Immature natural killer cell (primary cell): ENCODE measurements around the gene FANCC. TPM values are rescaled to one million over a fixed set of nuclear protein-coding genes. Genes with fewer than 3 reads are reported as not detected.

Source experiments
- DNase-seq, 3 donors: peaks; one replicate each; pipeline ENCODE4 v3.0.0; 2022; ENCODE audit warnings: mixed read lengths in 1 of 3
- H3K27ac Mint-ChIP-seq, 6 donors: one replicate each; pipeline ENCODE4 v1.8.0; 2020; ENCODE audit warnings: mixed read lengths in 6 of 6, mild to moderate bottlenecking in 5 of 6, inconsistent platforms in 4 of 6, moderate library complexity in 3 of 6
- H3K27me3 Mint-ChIP-seq, 3 donors: one replicate each; pipeline ENCODE4 v1.8.0; 2020 to 2021; ENCODE audit warnings: low read depth in 3 of 3, mild to moderate bottlenecking in 3 of 3, mixed read lengths in 3 of 3, moderate library complexity in 3 of 3, inconsistent platforms in 1 of 3
- H3K36me3 Mint-ChIP-seq, 3 donors: one replicate each; pipeline ENCODE4 v1.8.0; 2020; ENCODE audit warnings: mixed read lengths in 3 of 3, inconsistent platforms in 2 of 3, mild to moderate bottlenecking in 2 of 3
- H3K4me1 Mint-ChIP-seq, 2 donors: one replicate each; pipeline ENCODE4 v1.8.0; 2020; ENCODE audit warnings: inconsistent platforms in 2 of 2, mild to moderate bottlenecking in 2 of 2, mixed read lengths in 2 of 2, moderate library complexity in 1 of 2
- H3K4me3 Mint-ChIP-seq, 5 donors: one replicate each; pipeline ENCODE4 v1.8.0; 2020; ENCODE audit warnings: mild to moderate bottlenecking in 5 of 5, mixed read lengths in 5 of 5, inconsistent platforms in 3 of 5, moderate library complexity in 3 of 5
- H3K9me3 Mint-ChIP-seq, 6 donors: one replicate each; pipeline ENCODE4 v1.8.0; 2020; ENCODE audit warnings: mild to moderate bottlenecking in 6 of 6, mixed read lengths in 6 of 6, inconsistent platforms in 4 of 6, moderate library complexity in 3 of 6
- polyA plus RNA-seq, 3 donors: library from polyadenylated mRNA; unstranded; fragments of 300-500 nt; fragmentation: Illumina TruSeq; gene quantifications; one replicate each; pipeline ENCODE4 v1.2.3, GENCODE V29; 2021

Gene FANCC
- polyA plus RNA-seq, 3 donors from 2014 or later = 2.4 to 3.4 (median 3.3) TPM

GRCh38 chr9:95082401-95083084, 235.0 kb downstream of the FANCC start:
- no peaks in the 10 kb centered on the region for H3K4me1 Mint-ChIP-seq
- H3K36me3 Mint-ChIP-seq = peaks cover 4 to 7% (median 5%) of the 10 kb centered on the region in 3 donors
- H3K9me3 Mint-ChIP-seq = no peaks in the 10 kb centered on the region
- H3K4me3 Mint-ChIP-seq = no peak overlapping the region
- no peak overlapping the region for H3K27ac Mint-ChIP-seq
- no peak for DNase-seq
- peaks cover 0 to 2% (median 0%) of the 10 kb centered on the region in 3 donors for H3K27me3 Mint-ChIP-seq

GRCh38 chr9:95081998-95082397, 235.5 kb downstream of the FANCC start:
- Mint-ChIP-seq H3K4me3 (no peak overlapping the region), H3K27ac (no peak overlapping the region)

GRCh38 chr9:95080961-95081647, 236.4 kb downstream of the FANCC start:
- no peaks in the 10 kb centered on the region for H3K4me1 Mint-ChIP-seq
- no peaks in the 10 kb centered on the region for H3K9me3 Mint-ChIP-seq
- peaks cover 0 to 4% (median 3%) of the 10 kb centered on the region in 3 donors for H3K36me3 Mint-ChIP-seq
- no peaks in the 10 kb centered on the region for H3K27me3 Mint-ChIP-seq
- DNase-seq = no peak
- no peak overlapping the region for H3K4me3 Mint-ChIP-seq
- no peak overlapping the region for H3K27ac Mint-ChIP-seq

More at GRCh38 chr9:95081998-95082397, 235.5 kb downstream of the FANCC start:
- no peaks in the 10 kb centered on the region for H3K4me1 Mint-ChIP-seq
- no peak for DNase-seq
- H3K27me3 Mint-ChIP-seq = peaks cover 0 to 2% (median 0%) of the 10 kb centered on the region in 3 donors
- peaks cover 4 to 7% (median 5%) of the 10 kb centered on the region in 3 donors for H3K36me3 Mint-ChIP-seq
- no peaks in the 10 kb centered on the region for H3K9me3 Mint-ChIP-seq

GRCh38 chr9:95079461-95079860, 238.0 kb downstream of the FANCC start:
- Mint-ChIP-seq H3K4me3 (no peak overlapping the region), H3K4me1 (no peaks in the 10 kb centered on the region), H3K27ac (no peak overlapping the region), H3K27me3 (no peaks in the 10 kb centered on the region), H3K36me3 (peaks cover 0 to 10% (median 3%) of the 10 kb centered on the region in 3 donors), H3K9me3 (no peaks in the 10 kb centered on the region)
- no peak for DNase-seq

GRCh38 chr9:95078939-95079338, 238.6 kb downstream of the FANCC start:
- Mint-ChIP-seq H3K4me1 (no peaks in the 10 kb centered on the region), H3K36me3 (peaks cover 0 to 10% (median 3%) of the 10 kb centered on the region in 3 donors), H3K9me3 (no peaks in the 10 kb centered on the region), H3K27ac (no peak overlapping the region), H3K4me3 (no peak overlapping the region), H3K27me3 (no peaks in the 10 kb centered on the region)
- no peak for DNase-seq

- no peak overlapping the region for H3K4me3 Mint-ChIP-seq
- peaks cover 0 to 10% (median 3%) of the 10 kb centered on the region in 3 donors for H3K36me3 Mint-ChIP-seq
- H3K9me3 Mint-ChIP-seq = no peaks in the 10 kb centered on the region
- H3K27me3 Mint-ChIP-seq = no peaks in the 10 kb centered on the region
- no peaks in the 10 kb centered on the region for H3K4me1 Mint-ChIP-seq
- no peak overlapping the region for H3K27ac Mint-ChIP-seq
- no peak for DNase-seq
Measured at GRCh38 chr9:95078511-95078910, 239.0 kb downstream of the FANCC start.

GRCh38 chr9:95077766-95078370, 239.6 kb downstream of the FANCC start:
- peaks cover 0 to 10% (median 0%) of the 10 kb centered on the region in 3 donors for H3K36me3 Mint-ChIP-seq
- no peak for DNase-seq
- no peaks in the 10 kb centered on the region for H3K27me3 Mint-ChIP-seq
- no peak overlapping the region for H3K27ac Mint-ChIP-seq
- no peak overlapping the region for H3K4me3 Mint-ChIP-seq
- no peaks in the 10 kb centered on the region for H3K4me1 Mint-ChIP-seq
- H3K9me3 Mint-ChIP-seq = no peaks in the 10 kb centered on the region

GRCh38 chr9:95077053-95077765, 240.3 kb downstream of the FANCC start:
- Mint-ChIP-seq H3K27me3 (no peaks in the 10 kb centered on the region), H3K4me1 (no peaks in the 10 kb centered on the region), H3K27ac (no peak overlapping the region), H3K4me3 (no peak overlapping the region), H3K36me3 (peaks cover 0 to 10% (median 0%) of the 10 kb centered on the region in 3 donors), H3K9me3 (no peaks in the 10 kb centered on the region)
- DNase-seq = no peak

- H3K36me3 Mint-ChIP-seq = peaks cover 0 to 10% (median 0%) of the 10 kb centered on the region in 3 donors
- no peaks in the 10 kb centered on the region for H3K9me3 Mint-ChIP-seq
- no peaks in the 10 kb centered on the region for H3K27me3 Mint-ChIP-seq
- H3K4me1 Mint-ChIP-seq = no peaks in the 10 kb centered on the region
- H3K27ac Mint-ChIP-seq = no peak overlapping the region
- no peak for DNase-seq
- H3K4me3 Mint-ChIP-seq = no peak overlapping the region
Measured at GRCh38 chr9:95076696-95077052, 240.8 kb downstream of the FANCC start.

- Mint-ChIP-seq H3K9me3 (no peaks in the 10 kb centered on the region), H3K4me3 (no peak overlapping the region), H3K36me3 (peaks cover 0 to 6% (median 0%) of the 10 kb centered on the region in 3 donors), H3K4me1 (no peaks in the 10 kb centered on the region), H3K27me3 (no peaks in the 10 kb centered on the region), H3K27ac (no peak overlapping the region)
- DNase-seq = no peak
Measured at GRCh38 chr9:95075700-95076099, 241.8 kb downstream of the FANCC start.

GRCh38 chr9:95074632-95075031, 242.9 kb downstream of the FANCC start:
- Mint-ChIP-seq H3K9me3 (no peaks in the 10 kb centered on the region), H3K27me3 (no peaks in the 10 kb centered on the region), H3K36me3 (peaks cover 0 to 6% (median 0%) of the 10 kb centered on the region in 3 donors), H3K4me3 (no peak overlapping the region), H3K27ac (no peak overlapping the region), H3K4me1 (no peaks in the 10 kb centered on the region)
- no peak for DNase-seq

GRCh38 chr9:95073918-95074317, 243.6 kb downstream of the FANCC start:
- H3K27me3 Mint-ChIP-seq = no peaks in the 10 kb centered on the region
- no peak overlapping the region for H3K27ac Mint-ChIP-seq
- H3K36me3 Mint-ChIP-seq = peaks cover 0 to 6% (median 0%) of the 10 kb centered on the region in 3 donors
- no peaks in the 10 kb centered on the region for H3K4me1 Mint-ChIP-seq
- H3K9me3 Mint-ChIP-seq = no peaks in the 10 kb centered on the region
- H3K4me3 Mint-ChIP-seq = no peak overlapping the region
- DNase-seq = no peak

- no peaks in the 10 kb centered on the region for H3K27me3 Mint-ChIP-seq
- H3K4me1 Mint-ChIP-seq = no peaks in the 10 kb centered on the region
- no peak overlapping the region for H3K27ac Mint-ChIP-seq
- no peak overlapping the region for H3K4me3 Mint-ChIP-seq
- H3K9me3 Mint-ChIP-seq = no peaks in the 10 kb centered on the region
- peaks cover 0 to 6% (median 3%) of the 10 kb centered on the region in 3 donors for H3K36me3 Mint-ChIP-seq
- DNase-seq = no peak
Measured at GRCh38 chr9:95073042-95073607, 244.4 kb downstream of the FANCC start.
